Activated CD4-positive, alpha-beta T cell treated with anti-CD3 and anti-CD28 coated beads for 24 hours (primary cell): ENCODE data around the gene TP53BP1.

ENCODE experiments used
- DNase-seq, 2 donors: peaks; one replicate each; pipeline ENCODE4 v3.0.0-alpha.2; 2020; ENCODE audit warnings: low read depth in 2 of 2

TP53BP1 gene

DNA sequence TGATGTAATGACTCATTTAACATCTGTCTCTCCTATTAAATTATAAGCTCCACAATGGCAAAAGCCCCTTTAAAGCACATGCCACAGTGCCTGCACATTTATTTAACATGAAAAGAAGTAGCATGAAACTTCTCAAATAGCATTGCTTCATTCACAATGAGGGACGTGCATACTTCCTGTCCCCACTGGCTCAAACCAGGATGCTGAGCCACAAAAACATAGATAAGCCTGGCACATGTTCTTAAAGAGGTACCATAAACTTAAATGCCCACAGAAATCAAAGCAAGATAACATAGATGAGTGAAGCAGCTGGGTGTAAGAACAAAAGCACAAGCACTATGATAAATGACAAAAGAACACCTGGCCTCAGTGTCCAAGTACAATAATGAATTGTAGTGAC lies 3.8 kb downstream of the TP53BP1 start:
- no peak for DNase-seq

- no peak for DNase-seq
These were observed 4.2 kb downstream of the TP53BP1 start for GRCh38 chr15:43488790-43489189.

DNA sequence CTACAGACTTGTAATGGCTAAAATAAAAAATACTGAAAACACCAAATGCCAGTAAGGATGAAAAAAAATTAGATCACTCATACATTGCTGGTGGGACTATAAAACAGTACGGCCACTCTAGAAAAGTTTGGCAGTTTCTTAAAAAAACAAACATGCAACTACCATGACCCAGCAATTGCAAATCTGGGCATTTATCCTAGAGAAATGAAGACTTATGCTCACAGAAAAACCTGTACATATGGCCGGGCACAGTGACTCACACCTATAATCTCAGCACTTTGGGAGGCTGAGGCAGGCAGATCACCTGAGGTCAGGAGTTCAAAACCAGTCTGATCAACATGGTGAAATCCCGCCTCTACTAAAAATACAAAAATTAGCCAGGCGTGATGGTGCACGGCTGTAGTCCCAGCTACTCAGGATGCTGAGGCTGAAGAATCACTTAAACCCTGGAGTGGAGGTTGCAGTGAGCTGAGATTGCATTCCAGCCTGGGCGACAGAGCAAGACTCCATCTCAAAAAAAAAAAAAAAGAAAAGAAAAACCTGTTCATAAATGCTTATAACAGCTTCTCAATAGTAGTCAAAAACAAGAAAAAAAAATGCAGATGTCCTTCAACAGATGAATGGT lies 5.6 kb downstream of the TP53BP1 start:
- DNase-seq: no peak

GRCh38 chr15:43484455-43484854 lies 8.5 kb downstream of the TP53BP1 start:
- DNase-seq: no peak

DNA sequence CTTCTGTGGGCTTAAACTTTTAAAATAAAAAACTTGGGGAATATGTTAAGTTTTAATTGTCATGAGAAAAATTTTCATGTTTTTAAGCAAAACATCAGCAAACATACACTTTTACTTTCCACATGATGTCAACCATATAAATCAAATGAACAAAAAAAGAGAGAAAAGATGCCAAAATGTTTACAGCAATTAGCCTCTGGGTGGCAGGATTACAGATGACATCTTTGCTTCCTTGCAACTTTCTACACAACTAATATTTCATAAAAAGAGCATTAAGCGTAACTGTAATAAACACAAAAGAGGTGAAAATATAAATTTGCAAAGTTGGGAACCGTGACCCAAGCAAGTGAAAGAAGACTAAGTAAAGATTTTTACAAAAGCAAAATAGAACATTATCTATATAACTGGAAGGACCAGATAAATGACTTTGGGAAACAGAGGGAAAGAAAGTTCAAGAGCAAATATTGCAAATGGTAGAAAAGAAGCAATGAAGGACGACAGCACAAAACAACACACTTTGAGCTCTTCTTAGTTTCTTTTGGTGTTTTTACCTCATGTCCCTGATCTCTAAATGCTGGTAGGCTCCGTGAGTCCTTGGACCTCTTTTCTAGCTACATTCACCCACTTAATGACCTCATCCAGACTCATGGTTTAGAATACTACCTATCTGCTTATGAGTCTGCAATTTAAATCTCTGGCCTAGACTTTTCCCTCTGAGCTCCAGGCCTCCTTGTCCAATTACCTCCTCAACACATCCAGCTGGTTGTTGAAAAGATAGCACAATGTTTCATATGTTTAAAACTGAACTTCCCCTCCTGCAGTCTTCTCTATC lies 9.4 kb downstream of the TP53BP1 start:
- DNase-seq: no peak

DNA sequence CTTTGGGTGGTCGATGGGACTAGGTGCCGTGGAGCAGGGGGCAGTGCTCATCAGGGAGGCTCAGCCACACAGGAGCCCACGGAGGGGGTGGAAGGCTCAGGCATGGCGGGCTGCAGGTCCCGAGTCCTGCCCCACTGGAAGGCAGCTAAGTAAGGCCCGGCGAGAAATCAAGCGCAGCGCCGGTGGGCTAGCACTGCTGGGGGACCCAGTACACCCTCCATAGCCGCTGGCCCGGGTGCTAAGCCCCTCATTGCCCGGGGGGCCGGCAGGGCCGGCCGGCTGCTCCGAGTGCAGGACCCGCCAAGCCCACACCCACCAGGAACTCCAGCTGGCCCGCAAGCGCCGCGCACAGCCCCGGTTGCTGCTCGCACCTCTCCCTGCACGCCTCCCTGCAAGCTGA lies 19.1 kb downstream of the TP53BP1 start:
- DNase-seq: no peak

- no peak for DNase-seq
These were observed 21.0 kb downstream of the TP53BP1 start for GRCh38 chr15:43471975-43472374.

DNA sequence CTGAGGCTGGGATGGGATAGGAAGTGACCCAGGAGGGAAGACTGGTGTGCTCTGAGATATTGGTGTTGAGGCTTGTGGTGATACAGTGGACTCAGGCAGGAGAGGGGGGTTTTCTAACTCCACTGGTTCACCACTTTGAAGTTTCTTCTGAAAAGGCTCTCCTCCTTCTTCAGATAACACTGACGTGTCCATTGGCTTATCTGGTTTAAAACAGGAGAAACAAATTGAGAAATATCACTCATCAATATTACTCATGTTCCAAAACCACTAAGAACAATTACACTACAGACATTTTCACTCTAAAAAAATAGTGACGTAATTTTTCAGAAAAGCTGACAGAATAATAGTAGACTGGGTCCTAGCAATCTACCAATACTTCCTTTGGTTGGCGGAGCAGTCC lies 23.1 kb downstream of the TP53BP1 start:
- DNase-seq: no peak

DNA sequence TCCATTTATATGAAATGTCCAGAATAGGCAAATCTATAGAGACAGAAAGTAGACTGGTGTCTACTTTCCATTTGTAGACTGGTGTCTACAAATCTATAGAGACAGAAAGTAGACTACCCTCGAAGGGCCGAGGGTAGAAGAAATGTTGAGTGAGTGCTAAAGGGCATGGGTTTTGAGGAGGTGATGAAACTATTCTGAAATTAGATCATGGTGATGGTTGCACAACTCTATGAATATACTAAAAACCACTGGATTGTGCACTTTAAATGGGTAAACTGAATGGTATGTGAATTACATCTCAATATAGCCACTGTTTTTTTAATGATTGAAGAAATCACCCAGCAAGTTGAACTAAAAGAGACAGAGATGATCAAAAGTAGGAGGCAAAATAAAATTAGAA lies 27.9 kb downstream of the TP53BP1 start:
- no peak for DNase-seq

DNA sequence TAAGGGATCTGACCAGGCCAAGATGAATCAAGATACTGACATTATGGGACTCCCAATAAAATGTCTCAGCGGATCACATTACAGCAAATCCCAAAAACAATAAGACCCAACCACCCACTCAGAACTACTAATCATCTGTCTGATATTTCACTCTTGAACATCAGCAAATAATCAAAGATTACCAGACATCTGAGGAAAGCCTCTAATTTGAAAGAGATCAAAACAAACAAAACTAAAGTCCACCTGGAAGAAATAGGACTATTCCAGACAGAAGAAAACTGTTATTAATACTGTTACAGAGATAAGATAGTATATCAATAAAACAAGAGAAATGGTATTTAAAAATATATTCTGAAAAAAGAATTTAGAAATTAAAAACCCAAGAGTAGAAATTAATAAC lies 29.0 kb downstream of the TP53BP1 start:
- no peak for DNase-seq

DNA sequence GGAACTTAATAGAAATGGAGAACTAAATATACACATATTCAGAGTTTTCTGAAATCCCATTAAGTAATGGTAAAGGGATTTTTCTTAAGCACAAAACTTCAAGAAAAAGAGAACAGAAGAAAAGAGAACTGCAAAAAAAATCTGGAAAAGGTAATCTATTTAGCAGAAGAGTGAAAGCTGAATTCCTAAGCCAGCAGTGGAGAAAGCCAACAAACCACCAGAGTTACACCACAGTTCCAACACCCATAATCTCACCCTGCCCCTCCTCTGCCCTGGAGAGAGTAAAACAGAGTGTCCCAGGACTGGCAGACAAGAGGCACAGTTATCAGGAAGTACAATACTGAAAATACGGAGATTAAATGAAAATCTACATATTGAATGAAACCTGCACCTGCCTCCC lies 29.4 kb downstream of the TP53BP1 start:
- DNase-seq: no peak

GRCh38 chr15:43449981-43450380 lies 43.0 kb downstream of the TP53BP1 start:
- DNase-seq: no peak

GRCh38 chr15:43446344-43446743 lies 46.6 kb downstream of the TP53BP1 start:
- DNase-seq: no peak

- DNase-seq: no peak
These were observed 51.6 kb downstream of the TP53BP1 start for GRCh38 chr15:43441316-43441715.

- peak in 1 of 2 donors; percentile 26 for DNase-seq
These were observed 52.2 kb downstream of the TP53BP1 start for GRCh38 chr15:43440721-43441281.

DNA sequence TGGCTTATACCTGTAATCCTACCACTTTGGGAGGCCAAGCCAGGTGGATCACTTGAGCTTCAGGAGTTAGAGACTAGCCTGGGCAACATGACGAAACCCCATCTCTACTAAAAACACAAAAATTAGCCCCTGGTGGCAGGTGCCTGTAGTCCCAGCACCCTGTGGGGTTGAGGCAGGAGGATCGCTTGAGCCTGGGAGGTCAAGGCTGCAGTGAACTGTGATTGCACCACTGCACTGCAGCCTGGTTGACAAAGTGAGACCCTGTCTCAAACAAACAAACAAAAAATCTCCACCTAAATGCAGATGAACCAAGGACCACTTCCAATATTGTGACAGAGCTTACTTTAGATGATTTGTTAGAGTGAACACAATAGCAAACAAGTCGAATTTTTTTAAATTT lies 53.7 kb downstream of the TP53BP1 start:
- DNase-seq: no peak

GRCh38 chr15:43436395-43436794 lies 56.6 kb downstream of the TP53BP1 start:
- no peak for DNase-seq

DNA sequence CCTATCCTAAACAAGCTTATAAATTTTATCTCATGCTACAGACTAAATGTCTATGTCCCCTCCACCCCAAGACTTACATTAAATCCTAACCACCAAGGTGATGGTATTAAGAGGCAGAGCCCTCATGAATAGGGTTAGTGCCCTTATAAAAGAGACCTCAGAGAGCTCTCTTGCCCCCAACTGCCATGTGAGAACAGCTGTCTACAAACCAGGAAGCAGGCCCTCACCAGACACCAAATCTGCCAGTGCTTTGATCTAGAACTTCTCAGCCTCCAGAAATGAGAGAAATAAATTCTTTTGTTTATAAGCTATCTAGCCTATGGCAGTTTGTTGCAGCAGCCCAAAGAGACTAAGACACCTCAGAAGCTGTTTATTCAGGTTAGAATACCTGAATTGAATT lies 58.5 kb downstream of the TP53BP1 start:
- no peak for DNase-seq

GRCh38 chr15:43433661-43434303 lies 59.2 kb downstream of the TP53BP1 start:
- DNase-seq: no peak

- no peak for DNase-seq
These were observed 59.8 kb downstream of the TP53BP1 start for GRCh38 chr15:43433165-43433564.

DNA sequence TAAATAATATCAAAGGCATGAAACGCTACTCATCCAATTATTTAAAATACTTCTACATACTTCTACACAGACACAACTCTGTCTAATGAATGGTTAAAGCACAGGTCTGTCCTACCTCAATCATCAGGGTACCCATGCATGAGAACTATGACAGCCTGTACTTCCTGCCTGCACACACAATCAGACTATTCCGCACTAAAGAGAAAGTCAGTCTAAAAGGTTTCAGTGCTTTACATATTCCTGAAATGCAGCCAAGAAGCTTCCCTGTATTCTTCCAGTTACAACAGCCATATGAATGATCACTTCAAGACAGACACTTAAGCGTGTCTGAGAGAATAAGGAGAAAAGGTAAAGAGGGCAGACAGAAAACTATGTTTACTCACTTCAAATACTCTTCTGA lies 63.3 kb downstream of the TP53BP1 start:
- no peak for DNase-seq

DNA sequence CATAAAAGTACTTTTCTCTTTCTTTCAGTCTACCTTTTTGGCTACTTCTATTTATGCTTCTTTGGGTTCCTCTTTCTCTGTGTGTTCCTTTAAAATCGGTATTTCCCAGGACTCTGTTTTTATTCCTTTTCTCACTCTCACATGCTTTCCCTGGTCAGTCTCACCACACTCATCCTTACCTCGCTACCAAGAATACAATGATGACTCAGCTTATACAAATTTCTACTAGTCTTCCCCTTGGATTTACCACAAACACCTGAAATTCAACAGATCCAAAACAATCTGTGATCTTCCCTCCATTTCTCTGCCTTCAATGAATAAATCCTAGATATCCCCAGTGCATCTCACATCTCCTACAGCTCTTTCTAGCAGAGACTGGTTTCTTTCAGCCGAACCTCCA lies 69.2 kb downstream of the TP53BP1 start:
- DNase-seq: no peak

DNA sequence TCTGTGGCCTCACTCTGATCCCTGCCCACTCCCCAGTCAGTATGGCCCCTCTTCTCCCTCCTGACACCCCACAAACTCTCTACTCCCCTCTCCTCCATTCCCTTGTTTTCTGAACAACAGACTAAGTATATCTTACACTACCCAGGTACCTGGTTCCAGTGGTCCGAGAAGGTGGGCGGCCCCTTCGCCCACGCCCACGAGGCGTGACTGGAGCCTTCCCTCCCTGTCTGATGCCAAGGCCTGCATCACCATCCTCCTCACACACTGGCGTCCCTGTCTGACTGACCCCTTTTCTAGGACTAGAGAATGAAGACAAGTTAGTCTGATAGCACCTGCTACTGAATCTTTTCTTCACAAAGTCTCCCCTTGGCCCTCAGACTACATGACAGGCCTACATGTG lies 72.1 kb downstream of the TP53BP1 start:
- DNase-seq: no peak
